ENCODE measurements around the gene CFAP43.

The CFAP43 gene

GRCh38 chr10:104099941-104100340, 132.2 kb downstream of the CFAP43 start:
- DNase-seq (ENCODE audit: low read depth in 2 of 3, low spot score in 1 of 3): no peak

- DNase-seq (ENCODE audit: low read depth in 2 of 3, low spot score in 1 of 3): no peak
These were observed 132.9 kb downstream of the CFAP43 start for GRCh38 chr10:104099269-104099668.

- DNase-seq (ENCODE audit: low read depth in 2 of 3, low spot score in 1 of 3): no peak
These were observed 133.7 kb downstream of the CFAP43 start for GRCh38 chr10:104098358-104098925.

GRCh38 chr10:104096692-104097091, 135.5 kb downstream of the CFAP43 start:
- no peak for DNase-seq (ENCODE audit: low read depth in 2 of 3, low spot score in 1 of 3)

- no peak for DNase-seq (ENCODE audit: low read depth in 2 of 3, low spot score in 1 of 3)
These were observed 139.4 kb downstream of the CFAP43 start for GRCh38 chr10:104092749-104093148.

GRCh38 chr10:104090611-104091010, 141.6 kb downstream of the CFAP43 start:
- DNase-seq (ENCODE audit: low read depth in 2 of 3, low spot score in 1 of 3): no peak

GRCh38 chr10:104089621-104090020, 142.5 kb downstream of the CFAP43 start:
- no peak for DNase-seq (ENCODE audit: low read depth in 2 of 3, low spot score in 1 of 3)

- no peak for DNase-seq (ENCODE audit: low read depth in 2 of 3, low spot score in 1 of 3)
These were observed 143.9 kb downstream of the CFAP43 start for GRCh38 chr10:104088239-104088638.

- no peak for DNase-seq (ENCODE audit: low read depth in 2 of 3, low spot score in 1 of 3)
These were observed 146.3 kb downstream of the CFAP43 start, which contains the start of gene COL17A1 for GRCh38 chr10:104085801-104086400. Gene COL17A1, minus strand, starts transcription at chr10:104085880. Its CDS starts 5,207 bp downstream, at chr10:104080673.

- DNase-seq (ENCODE audit: low read depth in 2 of 3, low spot score in 1 of 3): no peak
These were observed 147.6 kb downstream of the CFAP43 start for GRCh38 chr10:104084482-104085142.

GRCh38 chr10:104081998-104082397, 150.2 kb downstream of the CFAP43 start:
- no peak for DNase-seq (ENCODE audit: low read depth in 2 of 3, low spot score in 1 of 3)

GRCh38 chr10:104080762-104081161, 151.4 kb downstream of the CFAP43 start:
- no peak for DNase-seq (ENCODE audit: low read depth in 2 of 3, low spot score in 1 of 3)
